ENCODE data around the gene THOC5.
"Not testable (repeated sequence)": the region's sequence is repeated elsewhere in the genome, so short reads cannot be mapped to it uniquely, and the experiment has no call there.

The THOC5 gene

DNA sequence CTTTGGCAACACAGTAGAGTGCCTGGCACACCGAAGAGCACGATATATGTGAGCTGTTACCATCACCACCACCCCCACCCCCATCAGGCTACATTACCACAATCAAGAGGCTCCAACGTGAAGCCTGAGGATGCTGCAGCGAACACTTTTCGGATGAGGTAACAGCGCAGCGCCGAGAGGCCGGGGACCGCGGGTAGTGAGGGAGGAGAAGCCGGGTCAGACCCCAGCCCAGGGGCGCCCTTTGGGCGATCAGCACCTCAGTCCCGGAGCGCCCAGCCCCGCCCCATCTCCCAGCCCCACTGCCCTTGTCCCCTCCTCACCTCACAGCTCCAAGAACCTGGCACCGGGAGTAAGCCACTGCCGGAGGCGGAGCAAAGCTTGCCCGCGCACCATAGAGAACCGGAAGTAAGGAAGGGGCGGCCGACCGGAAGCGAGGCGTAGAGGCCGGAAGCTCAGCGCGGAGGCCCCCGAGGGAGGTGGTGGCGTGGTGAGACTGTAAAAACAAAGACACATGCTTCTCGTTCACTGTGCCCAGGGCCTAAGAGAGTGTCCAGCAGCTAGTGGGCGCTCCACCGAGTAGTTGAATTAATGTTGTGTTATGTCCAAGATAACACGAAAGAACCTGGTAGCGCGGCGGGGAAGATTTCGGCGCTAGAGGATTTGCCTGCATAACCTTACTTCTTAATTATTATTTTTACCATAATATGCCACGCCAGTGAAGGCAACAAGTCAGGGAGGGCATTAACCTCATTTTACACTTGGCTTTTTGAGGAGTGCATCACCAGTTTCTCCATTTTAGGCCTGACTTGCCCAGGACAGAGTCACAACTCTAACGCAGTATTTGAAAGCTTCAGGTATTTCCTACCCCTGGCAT, at the start of gene THOC5:
TSS of gene THOC5 (minus strand) at position 407 of the 874 bp plus-strand sequence. CDS start 4,610 bp downstream, outside the sequence.
- DNase-seq = peak; percentile 90

DNA sequence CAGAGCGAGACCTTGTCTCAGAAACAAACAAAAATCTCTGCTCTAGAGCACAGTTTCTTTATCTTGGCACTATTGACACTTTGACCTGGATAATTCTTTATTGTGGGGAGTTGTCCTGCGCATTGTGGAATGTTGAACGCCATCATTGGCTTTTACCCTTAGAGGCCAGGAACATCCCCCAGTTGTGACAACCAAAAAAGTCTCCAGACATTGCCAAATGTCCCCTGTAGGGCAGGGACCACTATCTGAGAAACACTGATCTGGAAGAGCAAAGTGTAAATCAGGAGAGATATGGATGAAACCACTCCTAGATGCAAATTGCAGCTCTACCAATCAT, 45.1 kb upstream of the THOC5 start:
- no peak for DNase-seq

DNA sequence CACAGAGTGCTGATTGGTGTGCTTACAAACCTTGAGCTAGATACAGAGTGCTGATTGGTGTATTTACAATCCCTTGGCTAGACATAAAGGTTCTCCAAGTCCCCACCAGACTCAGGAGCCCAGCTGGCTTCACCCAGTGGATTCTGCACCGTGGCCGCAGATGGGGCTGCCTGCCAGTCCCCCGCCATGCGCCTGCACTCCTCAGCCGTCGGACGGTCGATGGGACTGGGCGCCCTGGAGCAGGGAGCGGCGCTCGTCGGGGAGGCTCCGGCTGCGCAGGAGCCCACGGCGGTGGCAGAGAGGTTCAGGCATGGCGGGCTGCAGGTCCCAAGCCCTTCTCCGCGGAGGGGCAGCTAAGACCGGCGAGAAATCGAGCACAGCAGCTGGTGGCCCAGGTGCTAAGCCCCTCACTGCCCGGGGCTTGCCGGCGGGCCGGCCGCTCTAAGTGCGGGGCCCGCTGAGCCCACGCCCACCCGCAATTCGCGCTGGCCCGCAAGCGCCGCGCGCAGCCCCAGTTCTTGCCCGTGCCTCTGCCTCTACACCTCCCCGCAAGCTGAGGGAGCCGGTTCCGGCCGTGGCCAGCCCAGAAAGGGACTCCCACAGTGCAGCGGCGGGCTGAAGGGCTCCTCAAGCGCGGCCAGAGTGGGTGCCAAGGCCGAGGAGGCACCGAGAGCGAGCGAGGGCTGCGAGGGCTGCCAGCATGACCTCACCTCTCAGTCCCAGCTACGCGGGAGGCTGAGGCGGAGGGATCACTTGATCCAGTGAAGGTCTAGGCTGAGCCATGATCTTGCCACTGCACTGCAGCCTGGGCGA, 44.5 kb upstream of the THOC5 start:
- not testable (repeated sequence) for DNase-seq

DNA sequence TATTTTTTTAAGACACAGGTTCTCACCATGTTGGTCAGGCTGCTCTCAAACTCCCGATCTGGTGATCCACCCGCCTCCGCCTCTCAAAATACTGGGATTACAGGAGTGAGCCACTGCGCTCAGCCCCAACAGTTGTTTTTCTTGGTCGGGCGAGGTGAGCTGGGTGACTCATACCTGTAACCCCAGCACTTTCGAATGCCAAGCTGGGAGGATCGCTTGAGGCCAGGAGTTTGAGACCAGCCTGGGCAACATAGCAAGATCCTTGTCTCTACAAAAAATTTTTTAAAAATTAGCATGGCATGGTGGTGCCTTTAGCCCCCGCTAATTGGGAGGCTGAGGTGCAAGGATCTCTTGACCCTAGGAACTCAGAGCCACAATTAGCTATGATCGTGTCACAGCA, 42.9 kb upstream of the THOC5 start:
- DNase-seq = no peak

DNA sequence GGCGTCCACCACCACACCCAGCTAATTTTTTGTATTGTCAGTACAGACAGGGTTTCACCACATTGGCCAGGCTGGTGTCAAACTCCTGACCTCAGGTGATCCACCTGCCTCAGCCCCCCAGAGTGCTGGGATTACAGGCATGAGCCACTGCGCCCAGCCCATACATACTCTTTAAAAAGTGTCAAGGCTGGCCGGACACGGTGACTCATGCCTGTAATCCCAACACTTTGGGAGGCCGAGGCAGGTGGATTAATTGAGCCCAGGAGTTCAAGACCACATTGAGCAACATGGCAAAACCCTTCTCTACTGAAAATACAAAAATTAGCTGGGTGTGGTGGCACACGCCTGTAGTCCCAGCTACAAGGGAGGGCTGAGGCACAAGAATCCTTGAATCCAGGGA, 40.9 kb upstream of the THOC5 start:
- DNase-seq = not testable (repeated sequence)

DNA sequence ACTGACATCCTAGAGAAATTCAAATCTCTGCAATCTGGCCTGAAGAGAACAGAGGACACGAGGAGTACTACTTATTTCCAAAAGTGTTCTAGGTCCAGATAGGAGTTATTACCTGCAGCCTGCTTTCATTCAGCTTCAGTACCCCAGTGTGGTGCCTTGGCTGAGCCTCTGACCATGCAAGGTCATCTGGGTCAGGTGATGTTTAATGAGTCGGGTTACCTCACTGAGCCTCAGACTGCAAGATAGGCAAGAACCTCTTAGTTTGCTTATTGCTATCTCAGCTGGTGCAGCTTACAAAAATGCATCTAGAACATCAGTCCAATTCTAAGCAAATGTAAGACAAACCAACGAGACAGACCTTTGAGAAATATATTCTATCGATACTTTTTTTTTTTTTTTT, 40.4 kb upstream of the THOC5 start:
- no peak for DNase-seq

DNA sequence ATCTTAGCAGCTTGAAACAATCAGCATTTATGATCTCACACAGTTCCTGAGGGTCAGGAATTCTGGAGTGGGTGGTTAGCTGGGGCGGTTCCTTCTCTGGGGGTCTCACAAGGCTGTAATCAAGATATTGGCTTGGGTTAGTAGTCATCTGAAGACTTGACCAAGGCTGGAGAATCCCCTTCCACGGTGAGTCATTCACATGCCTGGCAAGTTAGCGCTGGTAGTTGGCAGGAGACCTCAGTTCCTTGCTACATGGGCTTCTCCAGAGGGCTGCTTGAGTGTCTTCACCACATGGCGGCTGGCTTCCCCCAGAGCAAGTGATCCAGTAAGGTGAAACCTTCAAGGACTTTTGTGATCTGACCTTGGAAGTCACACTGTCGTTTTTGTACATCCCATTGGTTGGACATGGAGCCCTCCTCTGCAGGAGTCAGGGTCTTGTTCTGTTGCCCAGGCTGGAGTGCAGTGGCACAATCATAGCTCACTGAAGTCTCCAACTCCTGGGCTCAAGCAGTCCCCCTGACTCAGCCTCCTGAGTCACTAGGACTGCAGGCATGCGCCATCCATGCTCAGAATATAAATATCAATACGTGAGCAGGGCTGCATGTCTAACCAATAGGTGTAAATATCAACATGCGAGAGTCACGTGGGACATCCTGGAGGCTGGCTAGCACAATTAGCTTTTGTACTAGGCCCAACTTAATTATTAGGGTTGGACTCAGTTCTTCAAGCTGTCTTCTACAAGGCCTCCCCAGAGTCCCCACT, 34.6 kb upstream of the THOC5 start:
- no peak for DNase-seq

DNA sequence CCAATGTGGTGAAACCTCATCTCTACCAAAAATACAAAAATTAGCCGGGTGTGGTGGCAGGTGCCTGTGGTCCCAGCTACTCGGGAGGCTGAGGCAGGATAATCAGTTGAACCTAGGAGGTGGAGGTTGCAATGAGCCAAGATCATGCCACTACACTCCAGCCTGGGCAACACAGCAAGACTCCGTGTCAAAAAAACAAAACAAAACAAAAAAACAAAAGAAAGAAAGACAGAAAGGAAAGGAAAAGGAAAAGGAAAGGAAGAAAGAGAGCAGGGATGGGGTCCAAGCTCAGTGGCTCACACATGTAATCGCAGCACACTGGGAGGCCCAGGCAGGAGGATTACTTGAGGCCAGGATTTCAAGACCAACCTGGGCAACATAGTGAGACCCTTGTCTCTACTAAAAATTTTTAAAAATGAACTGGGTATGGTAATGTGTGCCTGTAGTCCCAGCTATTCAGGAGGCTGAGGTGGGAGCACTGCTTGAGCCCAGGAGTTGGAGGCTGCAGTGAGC, 32.7 kb upstream of the THOC5 start:
- not testable (repeated sequence) for DNase-seq

DNA sequence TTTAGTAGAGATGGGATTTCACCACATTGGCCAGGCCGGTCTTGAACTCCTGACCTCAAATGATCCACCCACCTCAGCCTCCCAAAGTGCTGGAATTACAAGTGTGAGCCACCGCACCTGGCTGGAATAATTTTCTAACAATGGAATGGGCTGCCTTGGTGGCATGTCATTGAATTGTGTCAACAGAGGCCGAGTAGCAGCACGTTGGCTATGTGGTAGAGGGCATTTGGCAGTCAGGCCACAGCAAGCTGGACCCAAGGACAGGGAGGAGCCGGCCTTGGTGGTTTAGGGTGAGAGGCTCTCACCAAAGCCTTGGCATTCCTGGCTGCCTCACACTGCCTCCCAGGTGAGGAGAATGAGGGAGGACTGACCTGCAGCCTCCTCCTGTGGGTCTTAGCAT, 31.4 kb upstream of the THOC5 start:
- no peak for DNase-seq

DNA sequence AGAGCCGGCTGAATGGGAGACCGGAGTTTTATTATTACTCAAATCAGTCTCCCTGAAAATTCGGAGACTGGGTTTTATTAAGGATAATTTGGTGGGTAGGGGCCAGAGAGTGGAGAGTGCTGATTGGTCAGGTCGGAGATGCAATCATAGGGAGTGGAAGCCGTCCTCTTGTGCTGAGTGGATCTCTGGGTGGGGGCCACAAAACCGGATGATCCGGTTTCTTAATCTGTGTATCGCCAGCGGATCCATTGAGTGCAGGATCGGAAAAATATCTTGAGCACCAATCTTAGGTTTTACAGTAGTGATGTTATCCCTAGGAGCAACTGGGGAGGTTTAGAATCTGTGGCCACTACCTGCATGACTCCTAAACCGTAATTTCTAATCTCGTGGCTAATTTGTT, 28.2 kb upstream of the THOC5 start:
- DNase-seq = no peak

DNA sequence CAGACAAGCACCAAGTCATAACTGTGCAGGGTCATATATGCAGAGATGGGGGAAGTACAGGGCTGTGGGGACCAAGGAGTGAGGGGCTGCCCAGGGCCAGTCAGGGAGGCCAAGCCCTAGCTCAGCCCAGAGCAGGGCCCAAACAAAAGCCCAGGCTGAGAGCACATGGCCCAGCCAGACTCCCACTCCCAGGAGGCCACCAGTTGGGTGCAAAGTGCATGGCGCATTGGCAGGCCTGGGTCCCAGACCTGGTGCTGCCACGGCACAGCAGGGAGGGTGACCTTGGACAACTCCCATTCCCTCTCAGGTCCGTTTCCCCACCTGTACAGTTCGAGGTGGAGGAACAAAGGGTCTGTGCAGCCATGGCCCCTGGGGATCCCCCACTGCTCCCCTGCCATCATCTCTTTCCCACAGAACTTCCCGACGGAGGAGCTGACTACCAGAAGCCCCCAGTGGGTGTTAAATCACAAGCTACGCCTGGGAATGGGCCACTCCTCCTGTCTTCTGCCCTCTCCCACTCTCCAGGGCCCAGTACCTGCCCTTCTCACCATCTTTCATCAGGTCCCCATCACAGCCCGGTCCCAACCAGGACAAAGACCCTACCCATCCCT, 26.7 kb upstream of the THOC5 start:
- no peak for DNase-seq

DNA sequence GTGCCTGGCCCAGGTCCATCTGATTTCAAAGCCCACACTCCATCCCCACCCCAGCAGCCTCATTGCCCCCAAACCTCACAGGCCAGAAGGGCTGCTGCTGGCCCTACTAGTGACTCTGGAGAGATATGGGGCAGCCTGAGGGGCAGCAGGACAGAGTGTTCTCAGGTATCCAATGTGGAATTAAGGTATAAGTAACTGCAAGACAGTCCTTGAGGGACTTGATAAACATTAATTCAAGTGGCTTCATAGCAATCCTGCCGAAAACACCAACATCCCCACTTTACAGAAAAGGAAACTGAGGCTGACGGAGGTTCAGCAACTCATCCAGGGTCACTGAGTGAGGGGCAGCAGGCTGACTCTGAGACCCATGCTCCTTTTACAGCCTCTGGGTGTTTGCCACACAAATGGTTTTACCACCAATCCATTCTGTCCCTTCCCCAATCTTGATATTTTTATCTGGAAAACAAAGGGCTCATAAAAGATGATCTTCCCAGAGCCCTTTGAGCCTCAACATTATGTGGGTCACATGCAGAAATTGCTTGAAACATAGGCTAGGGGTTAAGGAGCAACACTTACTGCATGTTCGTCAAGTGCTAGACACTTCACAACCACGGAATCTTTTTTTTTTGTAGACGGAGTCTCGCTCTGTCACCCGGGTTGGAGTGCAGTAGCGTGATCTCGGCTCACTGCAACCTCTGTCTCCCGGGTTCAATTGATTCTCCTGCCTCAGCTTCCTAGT, 25.1 kb upstream of the THOC5 start:
- no peak for DNase-seq

DNA sequence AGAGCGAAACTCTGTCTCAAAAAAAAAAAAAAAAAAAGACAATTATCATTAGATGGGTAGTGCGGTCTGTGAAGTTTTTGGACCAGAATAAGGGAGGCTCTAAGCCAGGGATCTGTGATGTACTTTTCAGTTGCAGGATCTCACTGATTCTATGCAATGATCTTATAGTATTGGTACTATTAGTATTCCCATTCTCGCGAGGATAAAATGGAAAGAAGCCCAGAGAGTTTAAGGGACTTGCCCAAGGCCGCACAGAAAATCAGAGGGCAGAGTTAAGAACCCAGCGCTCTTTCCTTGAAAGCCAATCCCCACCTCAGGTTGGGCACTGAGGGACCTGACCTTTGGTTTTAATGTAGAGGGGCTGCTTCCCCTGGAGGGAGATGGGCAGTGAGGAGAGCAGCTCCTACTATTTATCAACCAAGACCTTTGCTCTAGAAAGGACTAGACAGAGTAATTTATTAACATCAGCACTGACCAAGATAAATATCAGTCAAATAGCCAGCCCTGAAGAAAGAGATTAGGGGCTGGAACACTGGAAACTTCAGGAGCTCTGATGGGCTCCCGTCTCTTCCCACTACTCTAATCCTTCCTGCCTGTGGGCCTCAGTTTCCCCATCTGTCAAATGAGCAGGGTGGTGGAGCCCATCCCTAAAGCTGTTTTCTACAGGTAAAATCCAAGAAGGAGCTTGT, 21.3 kb upstream of the THOC5 start:
- no peak for DNase-seq

DNA sequence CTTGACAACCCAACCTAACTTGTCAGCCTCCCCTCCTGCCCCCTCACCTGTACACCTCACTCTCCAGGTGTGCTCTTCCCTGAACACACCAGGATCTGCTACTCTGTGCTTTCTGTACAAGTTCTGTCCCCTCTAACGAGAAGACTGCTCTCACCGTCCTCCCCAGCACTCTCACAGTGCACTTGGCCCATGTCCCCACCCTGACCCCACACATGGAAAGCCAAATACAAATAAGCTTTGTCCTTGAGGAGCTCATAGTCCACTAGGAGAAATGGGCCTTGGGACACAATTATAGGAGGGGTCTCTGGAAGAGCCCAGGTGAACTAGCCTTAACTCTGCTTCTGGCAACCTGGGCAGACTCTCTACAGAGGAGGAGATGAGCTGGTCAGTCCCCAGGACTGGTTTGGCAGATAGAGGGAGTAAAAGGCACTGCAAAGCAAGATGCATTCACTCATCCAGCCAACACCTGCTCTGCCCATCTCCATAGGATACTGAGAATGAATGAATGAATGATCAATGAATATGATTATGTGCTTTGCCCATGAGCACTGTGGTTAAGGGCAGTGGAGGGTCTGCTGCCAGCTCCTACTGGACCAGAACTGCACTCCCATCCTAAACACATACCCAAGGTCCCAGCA, 17.5 kb upstream of the THOC5 start:
- DNase-seq = no peak

DNA sequence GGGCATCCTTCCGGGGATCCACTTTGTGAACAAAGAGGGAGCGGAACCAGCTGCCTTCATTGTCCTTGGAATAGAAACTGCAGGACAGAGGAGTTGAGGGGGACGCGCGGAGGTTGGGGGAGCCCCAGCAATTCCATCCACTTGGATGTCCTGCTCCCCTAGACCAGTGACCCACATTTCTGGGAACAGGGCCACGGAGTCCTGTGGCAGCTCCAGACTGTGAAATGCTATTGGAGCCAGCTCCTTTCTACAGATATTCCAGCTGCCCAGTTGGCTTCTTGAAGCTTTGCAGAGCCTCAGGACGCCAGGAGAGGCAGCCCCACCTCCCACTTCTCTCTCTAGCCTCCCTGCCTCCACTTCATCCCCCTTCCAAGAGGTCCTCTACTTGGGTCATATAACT, 16.9 kb upstream of the THOC5 start:
- no peak for DNase-seq

DNA sequence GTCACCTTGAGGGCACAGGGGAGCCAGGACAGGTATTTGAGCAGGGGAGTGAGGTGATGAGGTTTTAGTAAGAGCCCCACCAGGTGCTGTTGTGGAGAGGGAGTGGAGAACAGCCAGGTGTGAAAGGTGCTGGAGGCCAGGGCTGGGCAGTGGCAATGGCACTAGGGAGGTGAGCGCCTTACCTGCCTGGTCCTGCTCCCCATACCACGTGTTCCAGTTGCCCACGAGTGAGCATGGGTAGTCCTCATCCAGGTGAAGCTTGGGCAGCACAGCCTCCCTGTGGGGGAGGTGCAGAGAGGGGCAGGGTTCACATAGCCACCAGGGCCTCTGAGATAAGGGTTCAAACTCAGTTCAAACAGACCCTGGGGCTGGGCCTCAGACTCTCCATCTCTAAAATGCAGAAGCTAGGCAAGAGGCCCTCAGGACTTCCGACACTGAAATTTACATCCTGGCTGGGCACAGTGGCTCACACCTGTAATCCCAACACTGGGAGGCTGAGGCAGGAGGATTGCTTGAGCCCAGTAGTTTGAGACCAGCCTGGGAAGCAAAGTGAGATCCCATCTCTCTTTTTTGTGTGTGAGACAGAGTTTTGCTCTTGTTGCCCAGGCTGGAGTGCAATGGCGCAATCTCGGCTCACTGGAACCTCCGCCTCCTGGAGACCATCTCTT, 15.6 kb upstream of the THOC5 start:
- no peak for DNase-seq

DNA sequence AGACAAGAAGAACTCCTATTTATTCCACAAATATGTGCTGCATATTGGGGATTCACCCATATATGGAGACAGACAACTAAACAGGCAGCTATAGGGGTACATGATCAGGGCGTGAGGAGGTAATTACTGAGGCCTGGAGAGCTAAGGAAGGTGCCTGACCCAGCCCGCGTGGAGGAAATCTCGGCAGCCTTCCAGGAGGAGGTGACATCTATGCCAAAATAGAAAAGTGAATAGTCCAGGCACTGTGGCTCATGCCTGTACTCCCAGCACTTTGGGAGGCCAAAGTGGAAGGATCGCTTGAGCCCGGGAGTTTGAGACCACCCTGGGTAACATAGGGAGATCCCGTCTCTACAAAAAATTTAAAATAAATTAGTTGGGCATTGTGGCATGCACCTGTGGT, 13.8 kb upstream of the THOC5 start:
- DNase-seq = no peak

DNA sequence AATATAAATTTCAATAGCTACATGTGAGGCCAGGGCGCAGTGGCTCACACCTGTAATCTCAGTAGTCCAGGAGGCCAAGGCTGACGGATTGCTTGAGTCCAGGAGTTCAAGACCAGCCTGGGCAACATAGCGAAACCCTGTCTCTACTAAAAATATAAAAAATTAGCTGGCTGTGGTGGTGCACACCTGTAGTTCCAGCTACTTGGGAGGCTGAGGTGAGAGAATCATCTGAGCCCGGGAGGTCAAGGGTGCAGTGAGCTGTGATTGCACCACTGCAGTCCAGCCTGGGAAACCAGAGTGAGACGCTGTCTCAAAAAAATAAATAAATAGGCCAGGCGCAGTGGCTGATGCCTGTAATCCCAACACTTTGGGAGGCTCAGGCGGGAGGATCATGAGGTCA, 13.0 kb upstream of the THOC5 start:
- DNase-seq = not testable (repeated sequence)

DNA sequence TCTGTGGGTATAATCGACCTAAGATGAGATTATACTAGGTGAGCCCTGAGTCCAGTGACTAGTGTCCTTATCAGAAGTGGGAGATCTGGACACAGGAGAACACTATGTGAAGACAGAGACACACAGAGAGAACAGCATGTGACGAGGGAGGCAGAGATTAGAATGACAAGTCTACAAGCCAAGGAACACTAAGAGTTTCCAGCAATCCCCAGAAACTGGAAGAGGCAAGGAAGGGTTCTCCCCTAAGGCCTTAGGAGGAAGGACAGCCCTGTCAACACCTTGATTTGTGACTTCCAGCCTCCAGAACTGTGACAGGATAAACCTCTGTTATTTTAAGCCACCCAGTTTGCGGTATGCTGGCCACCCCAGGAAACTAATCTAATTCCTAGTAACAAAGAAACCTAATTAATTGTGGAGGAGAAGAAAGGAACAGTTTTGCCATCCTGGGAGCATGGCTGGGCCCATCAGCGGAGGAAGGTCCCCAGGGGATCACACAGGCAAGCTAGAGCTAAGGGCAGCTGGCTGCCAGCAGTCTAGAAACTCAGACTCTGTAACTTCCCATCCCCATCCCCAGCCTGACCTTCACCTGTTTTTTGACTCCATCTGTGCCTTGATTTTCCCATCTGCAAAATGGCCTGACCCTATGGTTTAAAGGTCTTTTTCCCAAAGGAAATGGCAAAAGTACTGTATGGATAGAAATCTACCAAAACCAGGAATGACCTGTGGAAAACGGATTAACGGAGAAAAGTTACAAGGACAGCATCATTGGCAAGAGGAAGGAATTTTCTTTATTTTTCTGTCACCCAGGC, 10.3 kb upstream of the THOC5 start:
- DNase-seq = no peak

Data from CD4-positive, alpha-beta T cell treated with Interleukin-21 for 1 hour (primary cell).